B cell (primary cell): ENCODE data around the gene CCDC144A. TPM values are rescaled to one million over a fixed set of nuclear protein-coding genes. Genes with fewer than 3 reads are reported as not detected.
"Not testable (repeated sequence)": the region's sequence is repeated elsewhere in the genome, so short reads cannot be mapped to it uniquely, and the experiment has no call there.

Experiments used
- ATAC-seq: fragments of 200-7000 bp; cut with Tn5 transposase; one replicate; pipeline ENCODE4 v1.10.0; 2021; ENCODE audit warnings: low read depth, mild to moderate bottlenecking, moderate number of reproducible peaks, moderate library complexity
- CTCF ChIA-PET: fragments of 350-600 bp; sonication (Branson Sonifier 250); formaldehyde crosslinking; loops from one replicate; lab custom pipeline; 2021; ENCODE audit warnings: antibody characterized with exemption, inconsistent platforms; lab: Charles Lee
- POLR2A ChIA-PET: fragments of 350-600 bp; sonication (Branson Sonifier 250); formaldehyde crosslinking; loops from one replicate; lab custom pipeline; 2021; ENCODE audit warnings: antibody characterized with exemption; lab: Charles Lee
- DNase-seq: peaks from one replicate; pipeline ENCODE4 v3.0.0; 2013
- H2AFZ ChIP-seq: 2 replicates; pipeline ENCODE4 v1.6.1; 2012; ENCODE audit warnings: mild to moderate bottlenecking, low read depth, low read length; ENCODE audit not compliant: insufficient read depth, poor library complexity, severe bottlenecking
- H3K27ac ChIP-seq, 2 donors: 1 replicate in 1 of 2; 2 replicates in 1 of 2; pipeline ENCODE4 v1.5.1; 2012 to 2013; ENCODE audit warnings: low read length in 2 of 2, mild to moderate bottlenecking in 2 of 2, moderate library complexity in 1 of 2
- H3K27me3 ChIP-seq, 4 experiments: fragments of 200-600 bp in 1 of 4; sonication (generic) in 1 of 4; replicated peaks in 1 of 4; 1 replicate in 2 of 4; 2 replicates in 2 of 4; pipeline versions ENCODE4 v1.6.1 to v1.7.0; 2013 to 2016; ENCODE audit warnings: low read length in 3 of 4, mild to moderate bottlenecking in 2 of 4, mixed read lengths in 1 of 4, moderate library complexity in 1 of 4; ENCODE audit not compliant: insufficient read depth in 4 of 4, control insufficient read depth in 3 of 4; ENCODE audit errors: control extremely low read depth in 1 of 4
- H3K36me3 ChIP-seq, 2 experiments: replicated peaks in 1 of 2; 1 replicate in 1 of 2; 2 replicates in 1 of 2; pipeline versions ENCODE4 v1.6.1 to v1.7.1; 2013; ENCODE audit warnings: low read length in 1 of 2; ENCODE audit not compliant: insufficient read depth in 2 of 2, control insufficient read depth in 1 of 2; ENCODE audit errors: control extremely low read depth in 1 of 2, extremely low read depth in 1 of 2
- H3K4me1 ChIP-seq, 2 donors: fragments of 200-600 bp in 1 of 2; sonication (generic) in 1 of 2; 1 replicate in 1 of 2; 2 replicates in 1 of 2; pipeline versions ENCODE4 v1.5.1 to v1.6.1; 2013 to 2017; ENCODE audit warnings: low read length in 2 of 2; ENCODE audit not compliant: control insufficient read depth in 2 of 2, insufficient read depth in 2 of 2
- H3K4me2 ChIP-seq: replicated peaks from 2 replicates; pipeline ENCODE3; 2012; ENCODE audit warnings: mild to moderate bottlenecking, low read depth, low read length; ENCODE audit not compliant: poor library complexity, severe bottlenecking
- H3K4me3 ChIP-seq, 5 experiments: fragments of 200-600 bp in 1 of 5; sonication (generic) in 1 of 5; 1 replicate in 3 of 5; 2 replicates in 2 of 5; pipeline versions ENCODE4 v1.5.1 to v1.7.0; 2011 to 2016; ENCODE audit warnings: low read length in 4 of 5, mild to moderate bottlenecking in 4 of 5, low read depth in 2 of 5, control low read depth in 1 of 5, moderate library complexity in 1 of 5; ENCODE audit not compliant: insufficient read depth in 1 of 5; ENCODE audit errors: control extremely low read depth in 1 of 5, extremely low read depth in 1 of 5
- H3K79me2 ChIP-seq: fragments of 200-600 bp; sonication (generic); one replicate; pipeline ENCODE4 v1.6.0; 2016; ENCODE audit warnings: low read length; ENCODE audit not compliant: control insufficient read depth, insufficient read depth
- H3K9ac ChIP-seq: fragments of 200-600 bp; sonication (generic); 2 replicates; pipeline ENCODE4 v1.6.1; 2017; ENCODE audit warnings: mild to moderate bottlenecking, low read length, moderate library complexity
- H3K9me3 ChIP-seq, 3 donors: one replicate each; pipeline versions ENCODE4 v1.6.1 to v1.7.1; 2013; ENCODE audit warnings: low read length in 2 of 3; ENCODE audit not compliant: control insufficient read depth in 2 of 3, insufficient read depth in 1 of 3; ENCODE audit errors: control extremely low read depth in 1 of 3
- H4K20me1 ChIP-seq: 2 replicates; pipeline ENCODE4 v1.6.0; 2012; ENCODE audit warnings: mild to moderate bottlenecking, low read length; ENCODE audit not compliant: insufficient read depth, control insufficient read depth, poor library complexity, severe bottlenecking
- H3K27ac Mint-ChIP-seq: one replicate; pipeline ENCODE4 v1.8.0; 2021; ENCODE audit warnings: mixed read lengths
- H3K27me3 Mint-ChIP-seq: one replicate; pipeline ENCODE4 v1.8.0; 2021; ENCODE audit warnings: mixed read lengths
- H3K4me1 Mint-ChIP-seq: one replicate; pipeline ENCODE4 v1.8.0; 2021; ENCODE audit warnings: mixed read lengths
- H3K4me3 Mint-ChIP-seq: one replicate; pipeline ENCODE4 v1.8.0; 2021; ENCODE audit warnings: mixed read lengths
- H3K9me3 Mint-ChIP-seq: one replicate; pipeline ENCODE4 v1.8.0; 2022; ENCODE audit warnings: mixed read lengths; ENCODE audit not compliant: insufficient read depth
- WGBS: methylation state at CpG from one replicate; pipeline ENCODE4 v1.1.5; 2013; ENCODE audit warnings: missing lambda C conversion rate; ENCODE audit not compliant: insufficient coverage; 5-methylcytosine and 5-hydroxymethylcytosine counted together
- intact Hi-C: fragments of 100-400 bp; cut with micrococcal nuclease; formaldehyde crosslinking; loops from one replicate; pipeline ENCODE4 v1.10.0; 2022
- polyA plus RNA-seq: library from polyadenylated mRNA; depleted of rRNA; stranded (reverse); fragments of >200 nt; gene quantifications from 2 replicates; pipeline ENCODE4 v1.2.3, GENCODE V29; 2012
- total RNA-seq, 2 donors: library from RNA; stranded (reverse); fragments of 120-200 nt in 1 of 2; gene quantifications; 1 replicate in 1 of 2; 2 replicates in 1 of 2; pipeline versions ENCODE4 v1.2.3 to v1.2.4, GENCODE V29; 2013 to 2022

Gene CCDC144A
- total and polyA plus RNA-seq, 2 donors (not counting 1 experiment from before 2014, with no cell fraction given) = 4.8 TPM; not detected in 1

DNA sequence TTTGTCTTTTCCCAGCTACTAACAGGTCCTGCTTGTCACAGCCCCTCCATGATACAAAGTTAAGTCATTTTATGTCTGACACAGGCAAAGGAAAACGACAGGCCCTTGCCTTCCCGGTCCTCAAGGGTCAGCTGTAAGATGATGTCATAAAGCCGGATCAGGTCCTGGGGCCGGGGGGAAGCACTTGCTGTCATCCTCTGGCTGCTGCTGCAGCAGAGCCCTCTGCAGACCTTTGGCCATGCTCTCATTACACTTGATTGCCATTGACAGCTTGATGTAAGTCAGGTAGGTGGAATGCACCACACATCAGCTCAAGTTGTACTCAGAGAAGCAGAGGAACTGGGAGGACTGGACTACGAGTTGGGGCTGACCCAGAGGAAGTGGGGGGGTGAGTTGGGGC, 97.8 kb downstream of the CCDC144A start:
- POLR2A ChIA-PET, H4K20me1 ChIP-seq, intact Hi-C loops, H3K4me3 ChIP-seq, H3K4me1 Mint-ChIP-seq, H3K27ac ChIP-seq, H3K4me2 ChIP-seq, H3K79me2 ChIP-seq, H3K9me3 Mint-ChIP-seq, ATAC-seq, H3K9ac ChIP-seq, H3K9me3 ChIP-seq, H3K27me3 ChIP-seq, H3K4me1 ChIP-seq, H3K4me3 Mint-ChIP-seq, H3K27ac Mint-ChIP-seq, H2AFZ ChIP-seq, DNase-seq, H3K36me3 ChIP-seq: not testable (repeated sequence)
- WGBS = 83% methylated on average over 4 of the region's 5 CpGs
- CTCF ChIA-PET = interaction anchor here (0.6 kb wide), 1 partner anchor 204 kb away, joined by 3 read pairs; no protein-coding TSS in a partner anchor
- H3K27me3 Mint-ChIP-seq = peaks cover 14% of the 10 kb centered on the region

DNA sequence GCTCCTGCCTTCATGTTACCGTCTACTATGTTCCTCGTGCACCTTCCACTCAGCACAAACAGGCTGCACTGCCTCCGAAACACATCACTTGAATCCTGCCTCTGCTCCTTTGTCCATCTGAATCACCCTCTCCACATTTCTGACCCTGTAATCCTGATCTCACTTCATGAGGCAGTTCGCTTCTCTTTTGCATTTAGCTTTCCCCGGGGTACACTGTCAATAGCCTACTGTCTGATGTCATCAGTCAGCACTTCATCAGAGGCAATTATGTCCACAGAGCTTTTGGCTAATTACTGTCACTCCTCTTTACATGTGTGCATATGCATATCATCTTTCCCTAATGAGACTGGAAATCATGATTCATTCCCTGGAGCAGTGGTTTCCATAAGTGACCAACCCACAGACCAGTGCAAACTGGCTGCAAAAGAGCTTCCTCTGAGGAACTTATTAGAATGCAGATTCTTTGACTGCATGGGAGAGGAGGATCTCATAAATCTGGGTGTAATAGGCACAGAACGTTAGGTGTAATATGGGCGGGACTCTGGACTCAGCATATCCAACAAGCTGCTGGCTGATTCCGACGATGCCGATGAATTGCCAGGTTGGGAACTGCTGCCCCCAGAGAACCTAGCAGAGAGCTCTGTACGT, 99.0 kb downstream of the CCDC144A start:
- peaks cover 14% of the 10 kb centered on the region for H3K27me3 Mint-ChIP-seq
- H3K27ac Mint-ChIP-seq, H3K9me3 ChIP-seq, H3K4me3 Mint-ChIP-seq, POLR2A ChIA-PET, DNase-seq, H3K27me3 ChIP-seq, H3K4me1 Mint-ChIP-seq, H3K27ac ChIP-seq, H3K4me3 ChIP-seq, CTCF ChIA-PET, H3K9ac ChIP-seq, H4K20me1 ChIP-seq, H3K4me2 ChIP-seq, ATAC-seq, H3K79me2 ChIP-seq, intact Hi-C loops, H3K9me3 Mint-ChIP-seq, H2AFZ ChIP-seq, H3K4me1 ChIP-seq, H3K36me3 ChIP-seq: not testable (repeated sequence)
- WGBS = no CpG with 5 or more reads among the region's 11 CpGs

DNA sequence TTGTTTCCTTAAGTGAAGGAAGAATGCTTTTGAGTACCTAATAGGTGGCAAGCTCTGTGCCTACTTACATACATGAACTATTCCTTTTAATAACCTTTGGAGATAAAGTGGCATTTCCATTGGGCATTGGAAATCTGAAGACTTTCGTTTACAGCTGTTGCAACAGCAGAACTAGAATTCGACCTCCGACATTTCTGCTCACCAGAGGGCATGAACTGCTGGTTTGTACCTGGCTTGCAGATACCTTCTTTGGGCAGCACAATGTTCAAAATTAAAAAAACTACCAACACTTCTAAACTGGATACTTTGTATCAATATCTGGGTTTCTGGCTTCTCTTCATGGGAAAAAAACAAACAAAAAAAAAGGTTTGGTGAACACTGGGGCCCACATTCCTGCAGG, 99.6 kb downstream of the CCDC144A start:
- ATAC-seq, DNase-seq, H3K36me3 ChIP-seq, H3K9ac ChIP-seq, H4K20me1 ChIP-seq, H3K4me1 ChIP-seq, CTCF ChIA-PET, intact Hi-C loops, H3K4me1 Mint-ChIP-seq, H3K27me3 ChIP-seq, H3K9me3 ChIP-seq, H2AFZ ChIP-seq, H3K27ac Mint-ChIP-seq, H3K4me2 ChIP-seq, H3K4me3 Mint-ChIP-seq, H3K9me3 Mint-ChIP-seq, H3K27ac ChIP-seq, H3K79me2 ChIP-seq, POLR2A ChIA-PET, H3K4me3 ChIP-seq: not testable (repeated sequence)
- peaks cover 12% of the 10 kb centered on the region for H3K27me3 Mint-ChIP-seq
- WGBS = no CpG with 5 or more reads among the region's 3 CpGs

DNA sequence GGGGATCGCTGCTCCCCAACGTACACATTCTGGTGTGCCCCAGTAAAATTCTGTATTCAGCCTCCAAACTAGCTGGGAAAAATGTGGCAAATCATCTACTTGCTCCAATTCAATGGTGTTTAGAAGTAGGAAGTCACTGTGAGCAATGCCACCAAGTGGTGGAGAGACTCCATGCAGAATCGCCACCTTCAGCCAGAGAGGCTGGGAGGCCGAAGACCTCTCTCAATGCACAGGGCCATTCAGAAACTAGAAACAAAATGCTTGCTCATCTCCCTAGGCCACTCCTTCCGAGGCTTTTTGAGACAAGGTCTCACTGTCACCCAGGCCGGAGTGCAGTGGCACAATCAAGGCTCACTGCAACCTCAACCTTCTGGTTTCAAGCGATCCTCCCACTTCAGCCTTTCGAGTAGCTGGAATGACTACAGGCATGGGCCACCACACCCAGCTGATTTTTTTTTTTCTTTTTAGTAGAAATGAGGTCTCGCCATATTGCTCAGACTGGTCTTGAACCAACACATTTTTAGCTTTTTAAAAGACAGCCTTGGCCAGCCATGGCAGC, 100.4 kb downstream of the CCDC144A start:
- H4K20me1 ChIP-seq, H3K9me3 ChIP-seq, POLR2A ChIA-PET, H3K4me2 ChIP-seq, H3K9me3 Mint-ChIP-seq, H3K27ac ChIP-seq, H3K27ac Mint-ChIP-seq, H2AFZ ChIP-seq, H3K9ac ChIP-seq, H3K4me1 Mint-ChIP-seq, H3K27me3 ChIP-seq, H3K27me3 Mint-ChIP-seq, H3K4me3 Mint-ChIP-seq, ATAC-seq, intact Hi-C loops, H3K36me3 ChIP-seq, H3K4me1 ChIP-seq, CTCF ChIA-PET, H3K4me3 ChIP-seq, DNase-seq, H3K79me2 ChIP-seq: not testable (repeated sequence)
- WGBS = 92% methylated on average over 2 of the region's 9 CpGs
